Stimulated activated CD8-positive, alpha-beta memory T cell treated with anti-CD3 and anti-CD28 coated beads, Interleukin-7, amount 100 ng/mL, for 4 hours (primary cell): ENCODE results near the gene PHACTR3.

Experiments
- DNase-seq, 2 donors: peaks; one replicate each; pipeline ENCODE4 v3.0.0-alpha.2; 2020; ENCODE audit warnings: low read depth in 2 of 2

The PHACTR3 gene

DNA sequence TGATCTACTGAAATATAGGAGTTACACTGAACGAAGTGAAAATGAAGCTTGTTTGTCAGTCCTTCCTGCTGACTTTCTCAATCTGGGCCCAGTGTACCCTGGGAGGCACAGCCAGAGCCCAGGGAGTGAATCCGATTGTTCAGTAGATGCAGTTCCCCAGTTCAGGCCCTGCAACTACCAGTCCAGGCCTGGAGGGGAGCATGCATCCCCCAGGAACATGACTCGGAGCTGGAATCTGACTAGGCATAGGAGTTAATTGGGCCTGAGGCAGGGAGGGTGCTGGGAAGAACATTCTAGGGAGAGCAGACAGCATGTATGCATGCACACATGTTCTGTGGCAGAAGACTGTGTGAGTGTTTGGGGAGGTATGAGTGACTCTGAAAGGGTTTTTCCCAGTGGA, 42.1 kb downstream of the PHACTR3 start:
- no peak for DNase-seq

DNA sequence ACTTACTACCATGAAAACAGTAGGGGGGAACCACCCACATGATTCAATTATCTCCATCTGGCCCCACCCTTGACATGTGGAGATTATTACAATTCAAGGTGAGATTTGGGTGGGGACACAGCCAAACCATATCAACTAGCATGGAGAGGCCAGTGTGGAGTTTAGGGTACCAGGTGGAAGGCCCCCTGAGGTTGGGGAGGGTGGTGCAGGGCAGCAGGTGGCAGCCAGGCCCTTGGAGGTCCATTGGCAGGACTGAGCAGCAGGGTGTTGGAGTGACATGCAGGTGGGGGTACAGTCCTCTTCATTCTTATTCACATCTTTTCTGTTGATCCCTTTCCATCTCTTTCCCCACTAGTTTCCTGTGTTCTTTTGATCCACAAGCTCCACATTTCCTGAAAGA, 42.9 kb downstream of the PHACTR3 start:
- no peak for DNase-seq

DNA sequence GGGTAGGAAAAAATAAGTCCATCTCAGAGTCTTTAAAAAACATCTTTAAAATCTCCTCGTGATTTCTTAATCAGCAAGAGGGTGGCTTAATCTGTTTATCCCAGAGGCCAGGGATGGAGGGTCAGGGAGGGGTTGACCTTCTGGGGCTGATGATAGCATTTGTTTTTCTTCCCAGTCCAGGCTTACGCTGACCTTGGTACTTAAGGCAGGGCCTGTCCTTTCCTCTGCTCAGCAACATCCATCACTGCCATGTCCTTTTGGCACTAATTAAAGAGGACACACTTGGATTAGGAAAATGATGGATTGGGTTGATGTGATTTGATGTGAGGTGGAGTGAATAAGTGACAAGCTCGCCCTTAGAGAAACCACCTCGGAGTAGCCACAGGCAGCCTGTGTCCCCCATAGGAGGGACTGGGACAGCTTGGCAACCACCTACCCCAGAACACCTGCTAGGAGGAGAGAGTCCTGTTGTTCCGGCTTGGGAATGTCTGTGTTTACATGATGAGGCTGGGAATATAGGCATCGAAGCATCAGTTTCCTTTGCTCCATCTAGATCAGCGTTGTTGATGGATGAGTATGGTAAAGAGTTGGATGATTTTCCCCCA, 44.2 kb downstream of the PHACTR3 start:
- DNase-seq, result no peak

DNA sequence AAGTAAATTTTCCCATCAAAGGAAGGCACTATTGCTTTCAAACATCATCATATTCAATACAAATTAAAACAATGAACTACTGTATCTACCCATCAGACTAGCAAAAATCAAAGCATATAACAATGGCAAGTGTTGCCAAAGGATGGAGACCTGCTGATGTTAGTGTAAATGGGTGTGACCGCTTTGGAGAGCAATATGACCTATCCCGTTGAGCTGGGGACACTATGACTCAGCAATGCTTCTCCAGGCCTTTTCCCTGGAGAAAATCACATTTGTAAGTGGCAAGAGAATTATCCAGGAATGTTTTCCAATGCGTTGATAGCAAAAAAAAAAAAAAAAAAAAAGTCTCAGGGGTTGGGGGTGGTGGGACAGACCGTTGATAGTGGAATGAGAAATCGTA, 46.1 kb downstream of the PHACTR3 start:
- no peak for DNase-seq

DNA sequence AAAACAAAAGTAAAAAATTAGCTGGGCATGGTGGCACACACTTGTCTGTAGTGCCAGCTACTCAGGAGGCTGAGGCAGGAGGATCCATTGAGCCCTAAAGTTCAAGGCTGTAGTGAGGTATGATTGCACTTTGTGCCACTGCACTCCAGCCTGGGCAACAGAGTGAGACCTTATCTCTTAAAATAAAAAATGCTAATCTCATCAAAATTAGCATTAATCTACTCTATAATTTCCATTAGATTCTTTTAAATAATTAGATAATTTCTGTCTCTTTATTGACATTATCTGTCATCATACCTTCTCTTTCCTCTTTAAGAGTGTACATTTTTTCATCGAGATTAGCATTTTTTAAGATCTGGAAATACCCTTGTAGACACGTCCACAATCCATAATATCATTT, 48.0 kb downstream of the PHACTR3 start:
- no peak for DNase-seq

GRCh38 chr20:59656417-59656816, 52.1 kb downstream of the PHACTR3 start:
- DNase-seq, result no peak

- DNase-seq, result no peak
These were observed 53.2 kb downstream of the PHACTR3 start for GRCh38 chr20:59657459-59658046.

GRCh38 chr20:59660471-59660870, 56.1 kb downstream of the PHACTR3 start:
- no peak for DNase-seq

DNA sequence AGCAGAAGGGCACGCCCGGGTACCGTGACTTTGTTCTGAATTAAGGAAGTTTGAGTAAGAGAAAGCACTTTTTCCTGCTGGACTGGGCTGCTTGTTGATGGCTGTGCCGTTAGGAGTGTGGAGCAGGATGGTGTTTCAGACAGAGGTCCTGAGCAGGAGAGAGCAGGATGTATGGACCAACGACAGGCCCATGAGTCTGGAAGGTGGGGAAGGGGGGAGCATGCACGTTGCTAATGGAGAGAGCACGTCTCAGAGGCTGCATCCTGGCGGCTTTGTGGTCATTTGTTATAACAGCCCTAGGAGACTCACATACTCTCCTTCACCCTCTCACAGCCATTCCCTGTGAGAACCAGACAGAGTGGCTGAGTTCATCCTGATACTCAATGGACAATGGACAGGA, 56.8 kb downstream of the PHACTR3 start:
- DNase-seq, result no peak

GRCh38 chr20:59661621-59662020, 57.3 kb downstream of the PHACTR3 start:
- DNase-seq, result no peak

DNA sequence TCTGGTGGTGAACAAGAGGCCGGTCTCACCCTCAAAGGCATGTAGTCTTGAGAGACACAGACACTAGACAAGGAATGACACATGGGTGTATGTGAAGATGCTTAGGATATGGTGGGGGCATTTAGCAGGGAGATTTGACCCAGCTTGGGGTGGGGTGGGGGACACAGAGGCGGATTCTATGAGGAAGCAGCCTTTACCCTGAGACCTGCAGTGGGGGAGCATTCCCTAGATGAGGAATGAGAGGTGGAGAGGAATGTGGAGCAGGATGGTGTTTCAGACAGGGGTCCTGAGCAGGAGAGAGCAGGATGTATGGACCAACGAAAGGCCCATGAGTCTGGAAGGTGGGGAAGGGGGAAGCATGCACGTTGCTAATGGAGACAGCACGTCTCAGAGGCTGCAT, 57.8 kb downstream of the PHACTR3 start:
- DNase-seq, result no peak

DNA sequence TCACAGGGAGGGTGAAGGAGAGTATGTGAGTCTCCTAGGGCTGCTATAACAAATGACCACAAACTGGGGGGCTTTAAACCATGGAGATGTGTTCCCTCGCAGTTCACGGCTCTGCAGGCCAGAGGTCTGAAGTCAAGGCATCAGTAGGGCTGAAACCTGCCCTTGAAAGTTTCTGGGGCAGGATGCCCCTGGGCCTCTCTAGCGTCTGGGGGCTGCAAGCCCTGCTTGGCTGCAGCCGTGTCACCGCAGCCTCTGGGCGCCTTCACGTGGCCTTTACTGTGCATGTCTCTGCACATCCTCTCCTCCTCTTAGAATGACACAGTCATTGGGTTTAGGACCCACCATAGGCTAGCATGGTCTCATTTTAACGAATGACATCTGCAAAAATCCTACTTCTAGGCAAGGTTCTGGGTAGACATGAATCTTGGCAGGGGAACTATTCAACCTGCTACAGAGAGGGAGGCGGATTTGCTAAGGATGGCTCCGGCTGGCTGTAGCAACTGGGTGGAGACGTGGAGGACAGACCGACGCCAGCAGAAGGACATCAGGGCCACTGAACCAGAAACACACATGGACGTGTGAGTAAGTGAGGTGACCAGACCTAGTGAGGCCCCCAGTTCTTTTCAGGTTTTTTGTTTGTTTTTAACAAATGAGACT, 58.6 kb downstream of the PHACTR3 start:
- no peak for DNase-seq

GRCh38 chr20:59663513-59664060, 59.2 kb downstream of the PHACTR3 start:
- no peak for DNase-seq

- DNase-seq, result no peak
These were observed 60.1 kb downstream of the PHACTR3 start for GRCh38 chr20:59664421-59664941.

GRCh38 chr20:59665656-59666555, 61.6 kb downstream of the PHACTR3 start:
- DNase-seq, result no peak

- DNase-seq, result no peak
These were observed 62.2 kb downstream of the PHACTR3 start for GRCh38 chr20:59666586-59666985.

DNA sequence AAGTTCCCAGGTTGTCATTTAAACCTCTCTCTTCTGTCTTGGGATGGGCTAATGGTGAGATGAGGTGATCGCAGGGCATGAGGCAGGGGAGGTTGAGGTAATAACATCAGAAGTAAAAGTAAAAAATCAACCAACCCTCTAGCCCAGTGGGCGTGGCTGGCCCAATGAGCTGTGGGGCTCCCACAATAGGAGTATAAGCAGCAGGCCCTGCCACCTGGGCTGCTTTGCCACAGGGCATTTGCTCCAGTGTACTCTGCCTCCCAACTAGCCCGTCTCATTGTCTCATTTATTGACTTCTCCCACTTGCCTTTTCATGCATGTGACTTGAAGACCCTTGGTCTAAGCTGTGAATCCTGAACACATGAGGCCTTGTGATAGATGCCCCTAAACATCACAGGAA, 62.8 kb downstream of the PHACTR3 start:
- DNase-seq, result no peak

- no peak for DNase-seq
These were observed 63.7 kb downstream of the PHACTR3 start for GRCh38 chr20:59667981-59668515.

DNA sequence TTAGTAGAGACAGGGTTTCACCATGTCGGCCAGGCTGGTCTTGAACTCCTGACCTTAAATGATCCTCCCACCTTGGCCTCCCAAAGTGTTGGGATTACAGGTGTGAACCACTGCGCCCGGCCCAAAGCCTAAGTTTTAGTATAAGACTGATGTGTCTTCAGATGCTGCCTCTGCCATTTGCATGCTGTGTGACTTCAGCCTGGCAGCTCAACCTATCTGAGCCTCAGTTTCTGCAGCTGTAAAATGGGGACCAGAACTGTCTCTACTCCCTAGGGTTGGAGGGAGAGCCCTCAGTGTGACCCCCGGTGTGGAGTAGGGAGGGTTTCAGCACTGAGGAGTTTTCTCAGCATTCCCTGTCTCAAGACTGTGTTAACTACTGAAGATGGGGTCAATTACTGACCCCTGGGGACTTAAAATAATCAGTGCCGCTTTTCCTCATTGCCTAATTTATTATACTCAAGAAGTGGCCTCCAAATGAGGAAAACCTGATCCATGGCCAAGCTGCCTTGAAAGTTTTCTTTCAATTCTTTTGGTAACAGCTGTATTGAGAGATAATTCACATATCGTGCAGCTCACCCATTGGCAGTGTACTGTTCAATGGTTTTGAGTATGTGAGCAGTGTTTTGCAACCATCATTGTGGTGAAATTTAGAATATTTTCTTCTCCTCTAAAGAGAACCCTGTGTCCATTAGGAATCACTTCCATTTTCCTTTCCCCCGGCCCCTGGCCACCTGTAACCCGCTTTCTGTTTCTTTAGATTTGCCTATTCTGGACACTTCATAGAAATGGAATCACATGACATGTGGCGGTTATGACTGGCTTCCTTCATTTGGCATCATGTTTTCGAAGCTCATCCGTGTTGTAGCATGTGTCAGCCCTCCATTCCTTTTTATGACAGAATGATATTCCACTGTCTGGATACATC, 64.8 kb downstream of the PHACTR3 start:
- DNase-seq, result no peak

GRCh38 chr20:59670786-59671492, 66.6 kb downstream of the PHACTR3 start:
- DNase-seq, result no peak
